22Rv1 (cell line): ENCODE measurements around the gene PLA2G2E.
"Not testable (repeated sequence)": the region's sequence is repeated elsewhere in the genome, so short reads cannot be mapped to it uniquely, and the experiment has no call there.

Experiments used
- H3K27ac ChIP-seq: fragments of 450-650 bp; 2 replicates; pipeline ENCODE4 v1.5.1; 2017
- CTCF ChIP-seq: fragments of 450-650 bp; IDR thresholded peaks from 2 replicates; pipeline ENCODE4 v1.5.1; 2017; ENCODE audit warnings: mild to moderate bottlenecking
- ZFX ChIP-seq: fragments of 450-650 bp; IDR thresholded peaks from 2 replicates; pipeline ENCODE4 v1.6.1; 2017; ENCODE audit warnings: antibody characterized with exemption, borderline replicate concordance

Gene PLA2G2E

GRCh38 chr1:19884312-19884711 lies 39.1 kb downstream of the PLA2G2E start:
- H3K27ac ChIP-seq: no peak overlapping the region
- TF ChIP-seq CTCF (no peak), ZFX (no peak)

GRCh38 chr1:19882111-19883071 lies 41.0 kb downstream of the PLA2G2E start, which contains the start of gene OTUD3:
TSS of gene OTUD3 (plus strand) at chr1:19882395. CDS start at chr1:19882514, 119 bp downstream.
- TF ChIP-seq ZFX: no peak
- peak; percentile 91 for TF ChIP-seq CTCF

GRCh38 chr1:19880841-19881240 lies 42.6 kb downstream of the PLA2G2E start:
- H3K27ac ChIP-seq: not testable (repeated sequence)

More at GRCh38 chr1:19882111-19883071, 41.0 kb downstream of the PLA2G2E start, which contains the start of gene OTUD3:
- H3K27ac ChIP-seq: peak within 1 kb of the TSS; percentile 86

- no peak for TF ChIP-seq CTCF
- TF ChIP-seq ZFX: no peak
- no peak overlapping the region for H3K27ac ChIP-seq
Measured at GRCh38 chr1:19879661-19880060, 43.8 kb downstream of the PLA2G2E start.

- H3K27ac ChIP-seq: peak overlapping the region; percentile 94
- TF ChIP-seq ZFX (no peak), CTCF (no peak)
Measured at GRCh38 chr1:19879227-19879626, 44.2 kb downstream of the PLA2G2E start.

- TF ChIP-seq CTCF: no peak
- no peak for TF ChIP-seq ZFX
- H3K27ac ChIP-seq: peak overlapping the region; percentile 94
Measured at GRCh38 chr1:19878637-19878985, 44.8 kb downstream of the PLA2G2E start.

GRCh38 chr1:19877821-19878636 lies 45.4 kb downstream of the PLA2G2E start:
- peak overlapping the region; percentile 94 for H3K27ac ChIP-seq
- no peak for TF ChIP-seq CTCF
- no peak for TF ChIP-seq ZFX
